Smooth muscle cell (in vitro differentiated cells): Measurements from ENCODE around the gene NFYA. TPM values are rescaled to one million over a fixed set of nuclear protein-coding genes. Genes with fewer than 3 reads are reported as not detected.

Experiments
- DNase-seq: peaks from one replicate; lab custom pipeline; 2025; ENCODE audit not compliant: unreplicated experiment; lab: John Stamatoyannopoulos, UW
- H2AFZ ChIP-seq: fragments of 200-600 bp; sonication (generic); 2 replicates; pipeline ENCODE4 v1.6.0; 2016; ENCODE audit warnings: antibody characterized with exemption, low read depth, mild to moderate bottlenecking
- H3F3A ChIP-seq: fragments of 200-600 bp; sonication (generic); 2 replicates; pipeline ENCODE4 v1.6.0; 2017; ENCODE audit warnings: antibody characterized with exemption, low read depth
- H3K27ac ChIP-seq: fragments of 200-600 bp; sonication (generic); 2 replicates; pipeline ENCODE4 v1.5.1; 2016; ENCODE audit warnings: low read depth, mild to moderate bottlenecking
- H3K27me3 ChIP-seq: fragments of 200-600 bp; sonication (generic); 2 replicates; pipeline ENCODE4 v1.6.1; 2016; ENCODE audit warnings: low read depth, mild to moderate bottlenecking
- H3K36me3 ChIP-seq: fragments of 200-600 bp; sonication (generic); 2 replicates; pipeline ENCODE4 v1.5.1; 2016; ENCODE audit warnings: low read depth
- H3K4me1 ChIP-seq: fragments of 200-600 bp; sonication (generic); 2 replicates; pipeline ENCODE4 v1.5.1; 2016; ENCODE audit warnings: low read depth
- H3K4me2 ChIP-seq: fragments of 200-600 bp; sonication (generic); 2 replicates; pipeline ENCODE4 v1.6.0; 2016; ENCODE audit warnings: mild to moderate bottlenecking
- H3K4me3 ChIP-seq: fragments of 200-600 bp; sonication (generic); 2 replicates; pipeline ENCODE4 v1.5.1; 2016; ENCODE audit warnings: mild to moderate bottlenecking
- H3K79me2 ChIP-seq: fragments of 200-600 bp; sonication (generic); 2 replicates; pipeline ENCODE4 v1.6.0; 2016; ENCODE audit warnings: low read depth, mild to moderate bottlenecking
- H3K9ac ChIP-seq: fragments of 200-600 bp; sonication (generic); 2 replicates; pipeline ENCODE4 v1.6.0; 2016; ENCODE audit warnings: low read depth
- H3K9me3 ChIP-seq: fragments of 200-600 bp; sonication (generic); replicated peaks from 2 replicates; pipeline ENCODE4 v1.5.1; 2016; ENCODE audit warnings: low read depth
- H4K20me1 ChIP-seq: fragments of 200-600 bp; sonication (generic); 2 replicates; pipeline ENCODE4 v1.6.0; 2016; ENCODE audit warnings: low read depth
- WGBS: methylation state at CpG from one replicate; pipeline ENCODE4 v1.1.7; 2016; ENCODE audit warnings: low lambda C conversion rate; 5-methylcytosine and 5-hydroxymethylcytosine counted together
- polyA plus RNA-seq: library from polyadenylated mRNA; unstranded; fragments of >200 nt; fragmentation: Nextera tagmentation; extraction: Ambion mirVana; gene quantifications from 2 replicates; pipeline ENCODE4 v1.2.1, GENCODE V29; 2016
- total RNA-seq: library from RNA; depleted of rRNA; stranded (reverse); fragments of >200 nt; gene quantifications from 2 replicates; pipeline ENCODE4 v1.2.3, GENCODE V29; 2014
- TF ChIP-seq, protein P1 (sequence below): fragments of 200-600 bp; sonication (generic); IDR thresholded peaks from 2 replicates; pipeline ENCODE4 v1.5.1; 2017; ENCODE audit warnings: borderline replicate concordance, mild to moderate bottlenecking, antibody characterized with exemption; ENCODE audit not compliant: insufficient read depth, poor library complexity, severe bottlenecking

NFYA gene
- total and polyA plus RNA-seq, 2 experiments from 2014 or later = 22.4 to 40.2 TPM

DNA sequence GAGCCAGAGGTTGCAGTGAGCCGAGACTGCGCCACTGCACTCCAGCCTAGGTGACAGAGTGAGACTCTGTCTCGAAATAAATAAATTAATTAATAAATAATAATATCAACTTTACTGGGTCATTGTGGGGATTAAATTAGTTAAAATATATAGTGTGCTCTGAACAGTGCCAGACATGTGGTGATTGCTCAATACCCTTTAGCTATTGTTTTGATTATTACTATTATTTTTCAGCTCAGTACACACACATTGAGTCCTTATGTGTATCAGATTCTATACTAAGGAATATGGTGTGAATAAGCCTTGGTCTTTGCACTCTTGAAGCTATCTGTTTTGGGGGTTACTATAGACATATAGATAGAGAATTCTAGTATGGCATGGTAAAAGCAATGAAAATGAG is 52.5 kb downstream of the NFYA start:
- Histone ChIP-seq H3K9me3 (no peaks in the 10 kb centered on the region), H3K27me3 (no peaks in the 10 kb centered on the region), H3K4me2 (no peak overlapping the region), H3F3A (no peaks in the 10 kb centered on the region), H3K79me2 (no peaks in the 10 kb centered on the region), H3K4me1 (no peaks in the 10 kb centered on the region), H3K4me3 (no peak overlapping the region), H4K20me1 (no peaks in the 10 kb centered on the region), H3K36me3 (no peaks in the 10 kb centered on the region), H3K9ac (no peak overlapping the region), H2AFZ (no peak overlapping the region), H3K27ac (no peak overlapping the region)
- no peak for DNase-seq
- TF ChIP-seq, protein P1, sequence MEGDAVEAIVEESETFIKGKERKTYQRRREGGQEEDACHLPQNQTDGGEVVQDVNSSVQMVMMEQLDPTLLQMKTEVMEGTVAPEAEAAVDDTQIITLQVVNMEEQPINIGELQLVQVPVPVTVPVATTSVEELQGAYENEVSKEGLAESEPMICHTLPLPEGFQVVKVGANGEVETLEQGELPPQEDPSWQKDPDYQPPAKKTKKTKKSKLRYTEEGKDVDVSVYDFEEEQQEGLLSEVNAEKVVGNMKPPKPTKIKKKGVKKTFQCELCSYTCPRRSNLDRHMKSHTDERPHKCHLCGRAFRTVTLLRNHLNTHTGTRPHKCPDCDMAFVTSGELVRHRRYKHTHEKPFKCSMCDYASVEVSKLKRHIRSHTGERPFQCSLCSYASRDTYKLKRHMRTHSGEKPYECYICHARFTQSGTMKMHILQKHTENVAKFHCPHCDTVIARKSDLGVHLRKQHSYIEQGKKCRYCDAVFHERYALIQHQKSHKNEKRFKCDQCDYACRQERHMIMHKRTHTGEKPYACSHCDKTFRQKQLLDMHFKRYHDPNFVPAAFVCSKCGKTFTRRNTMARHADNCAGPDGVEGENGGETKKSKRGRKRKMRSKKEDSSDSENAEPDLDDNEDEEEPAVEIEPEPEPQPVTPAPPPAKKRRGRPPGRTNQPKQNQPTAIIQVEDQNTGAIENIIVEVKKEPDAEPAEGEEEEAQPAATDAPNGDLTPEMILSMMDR = no peak
- 97% methylated on average over 3 of the region's 3 CpGs for WGBS

DNA sequence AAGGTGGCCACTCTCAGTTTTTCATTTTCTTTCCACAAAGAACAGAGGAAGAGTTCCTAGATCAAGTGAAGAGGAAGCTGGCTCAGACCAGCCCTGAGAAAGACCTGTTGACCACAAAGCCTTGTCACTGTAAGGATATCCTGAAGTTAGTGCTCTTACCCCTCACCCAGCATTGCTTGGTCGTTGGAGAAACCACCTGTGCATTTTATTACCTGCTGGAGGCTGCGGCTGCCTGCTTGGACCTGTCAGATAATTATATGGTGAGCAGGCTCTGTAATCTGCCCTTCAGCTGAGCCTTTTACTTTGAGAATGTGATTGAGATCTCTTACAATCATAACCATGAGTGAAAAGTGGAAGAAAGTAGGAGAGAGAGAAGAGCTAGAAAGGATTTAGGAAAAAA is 59.5 kb downstream of the NFYA start:
- no peak for DNase-seq
- Histone ChIP-seq H3K4me1 (no peaks in the 10 kb centered on the region), H3K9me3 (no peaks in the 10 kb centered on the region), H2AFZ (no peak overlapping the region), H3F3A (no peaks in the 10 kb centered on the region), H3K36me3 (no peaks in the 10 kb centered on the region), H3K27me3 (no peaks in the 10 kb centered on the region), H4K20me1 (no peaks in the 10 kb centered on the region), H3K9ac (no peak overlapping the region), H3K4me3 (no peak overlapping the region), H3K4me2 (no peak overlapping the region), H3K79me2 (no peaks in the 10 kb centered on the region), H3K27ac (no peak overlapping the region)
- 59% methylated on average over 2 of the region's 2 CpGs for WGBS
- TF ChIP-seq, protein P1 = no peak

DNA sequence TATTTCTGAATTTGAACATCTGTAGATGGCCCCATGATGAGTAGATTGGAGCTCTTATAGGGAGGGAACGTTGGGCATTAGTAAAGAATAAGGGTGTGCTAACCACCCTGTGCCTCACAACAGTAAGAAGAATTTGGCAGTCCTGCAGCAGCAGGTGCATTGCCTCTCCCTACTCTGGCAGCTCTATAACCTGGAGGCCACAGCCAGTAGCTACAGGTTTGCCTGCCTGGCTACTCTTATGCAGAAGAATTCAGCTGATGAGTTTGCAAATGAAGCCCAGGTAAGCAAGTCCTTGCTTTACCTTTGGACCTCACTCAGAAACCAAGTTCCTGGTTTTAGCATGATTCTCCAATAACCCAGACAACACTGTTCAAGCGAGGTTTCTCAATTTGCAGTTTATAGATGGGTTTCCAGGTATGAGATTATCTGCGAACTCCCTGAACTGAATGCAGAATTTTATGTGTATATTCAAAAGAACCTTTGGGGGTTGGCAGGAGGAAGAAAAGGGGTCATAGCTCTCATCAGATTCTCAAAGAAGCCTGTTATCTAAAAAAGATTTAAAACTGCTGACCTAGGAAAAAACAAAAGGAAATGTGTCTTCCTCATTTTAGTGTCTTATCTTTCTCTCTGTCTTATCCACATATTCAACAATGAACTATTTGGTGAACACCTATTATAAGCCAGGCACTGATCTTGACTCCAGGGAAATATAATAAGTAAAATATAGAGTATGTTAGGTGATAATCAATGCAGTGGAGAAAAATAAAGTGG is 62.5 kb downstream of the NFYA start:
- Histone ChIP-seq H3K4me1 (no peaks in the 10 kb centered on the region), H3K4me3 (no peak overlapping the region), H2AFZ (no peak overlapping the region), H3K9me3 (no peaks in the 10 kb centered on the region), H3F3A (no peaks in the 10 kb centered on the region), H3K4me2 (no peak overlapping the region), H3K79me2 (no peaks in the 10 kb centered on the region), H3K27ac (no peak overlapping the region), H4K20me1 (no peaks in the 10 kb centered on the region), H3K36me3 (no peaks in the 10 kb centered on the region), H3K9ac (no peak overlapping the region), H3K27me3 (no peaks in the 10 kb centered on the region)
- WGBS = 89% methylated on average over 3 of the region's 3 CpGs
- TF ChIP-seq, protein P1 = no peak
- DNase-seq = no peak

GRCh38 chr6:41136911-41137310 is 64.1 kb downstream of the NFYA start:
- no peak for DNase-seq
- no peak overlapping the region for H3K27ac ChIP-seq
- no peaks in the 10 kb centered on the region for H3K27me3 ChIP-seq
- no peak overlapping the region for H3K4me3 ChIP-seq
- no peak overlapping the region for H3K4me2 ChIP-seq
- no peak overlapping the region for H2AFZ ChIP-seq
- TF ChIP-seq, protein P1 = no peak
- H3K4me1 ChIP-seq = no peaks in the 10 kb centered on the region
- H3K36me3 ChIP-seq = no peaks in the 10 kb centered on the region
- no peak overlapping the region for H3K9ac ChIP-seq
- H3F3A ChIP-seq = no peaks in the 10 kb centered on the region
- no peaks in the 10 kb centered on the region for H3K79me2 ChIP-seq
- H4K20me1 ChIP-seq = no peaks in the 10 kb centered on the region
- no peaks in the 10 kb centered on the region for H3K9me3 ChIP-seq
